Keratinocyte (primary cell): ENCODE measurements around the gene OSTN. TPM values are rescaled to one million over a fixed set of nuclear protein-coding genes. Genes with fewer than 3 reads are reported as not detected.

Experiments used
- DNase-seq: peaks from one replicate; pipeline ENCODE4 v3.0.0-alpha.2; 2011; ENCODE audit warnings: low read depth, missing footprints, low spot score
- FAIRE-seq: peaks from 2 replicates; lab custom pipeline; 2011; peaks lifted over from hg19 to GRCh38; lab: Jason Lieb, UNC
- H2AFZ ChIP-seq: 2 replicates; pipeline ENCODE4 v1.6.0; 2012; ENCODE audit warnings: low read length, control low read depth, inconsistent platforms; ENCODE audit not compliant: control insufficient read depth
- H3K27ac ChIP-seq: 2 replicates; pipeline ENCODE4 v1.5.1; 2011; ENCODE audit warnings: low read length; ENCODE audit not compliant: control insufficient read depth, insufficient read depth
- H3K27me3 ChIP-seq: 3 replicates; pipeline ENCODE4 v1.6.0; 2011; ENCODE audit warnings: low read length; ENCODE audit not compliant: control insufficient read depth, insufficient read depth; ENCODE audit errors: extremely low read depth
- H3K36me3 ChIP-seq, 2 experiments: 2 replicates in 1 of 2; 3 replicates in 1 of 2; pipeline ENCODE4 v1.5.1; 2011; ENCODE audit warnings: low read length in 2 of 2, mild to moderate bottlenecking in 1 of 2; ENCODE audit not compliant: control insufficient read depth in 2 of 2, insufficient read depth in 2 of 2; ENCODE audit errors: extremely low read depth in 1 of 2
- H3K4me1 ChIP-seq: 3 replicates; pipeline ENCODE4 v1.5.1; 2011; ENCODE audit warnings: low read length; ENCODE audit not compliant: control insufficient read depth, insufficient read depth; ENCODE audit errors: extremely low read depth
- H3K4me2 ChIP-seq: 3 replicates; pipeline ENCODE4 v1.6.0; 2011; ENCODE audit warnings: low read depth, low read length; ENCODE audit not compliant: control insufficient read depth, insufficient read depth; ENCODE audit errors: extremely low read depth
- H3K4me3 ChIP-seq, 3 experiments: fragments of 200-600 bp in 1 of 3; sonication (generic) in 1 of 3; 2 replicates in 2 of 3; 3 replicates in 1 of 3; pipeline ENCODE4 v1.5.1; 2011 to 2016; ENCODE audit warnings: low read length in 3 of 3, mild to moderate bottlenecking in 3 of 3, control low read depth in 2 of 3, inconsistent platforms in 1 of 3, low read depth in 1 of 3, mixed read lengths in 1 of 3, mixed run types in 1 of 3, moderate library complexity in 1 of 3; ENCODE audit not compliant: control insufficient read depth in 2 of 3, insufficient read depth in 2 of 3; ENCODE audit errors: extremely low read depth in 1 of 3
- H3K79me2 ChIP-seq: 2 replicates; pipeline ENCODE4 v1.6.0; 2012; ENCODE audit warnings: low read length; ENCODE audit not compliant: control insufficient read depth, insufficient read depth
- H3K9ac ChIP-seq: 3 replicates; pipeline ENCODE4 v1.6.0; 2011; ENCODE audit warnings: low read length; ENCODE audit not compliant: control insufficient read depth, insufficient read depth; ENCODE audit errors: extremely low read depth
- H3K9me1 ChIP-seq: 3 replicates; pipeline ENCODE4 v1.6.0; 2011; ENCODE audit warnings: low read length; ENCODE audit not compliant: control insufficient read depth, insufficient read depth; ENCODE audit errors: extremely low read depth
- H3K9me3 ChIP-seq: 2 replicates; pipeline ENCODE4 v1.5.1; 2012; ENCODE audit warnings: low read depth, low read length; ENCODE audit not compliant: control insufficient read depth
- H4K20me1 ChIP-seq: 3 replicates; pipeline ENCODE4 v1.6.0; 2011; ENCODE audit warnings: low read length; ENCODE audit not compliant: control insufficient read depth, insufficient read depth; ENCODE audit errors: extremely low read depth
- EZH2 ChIP-seq: IDR thresholded peaks from one replicate; pipeline ENCODE4 v1.6.1; 2012; ENCODE audit warnings: inconsistent platforms, mild to moderate bottlenecking, low read length, moderate library complexity
- dilution Hi-C: fragments of 300-500 bp; cut with MboI; formaldehyde crosslinking; loops from one replicate; pipeline ENCODE4 v1.7.0; 2020; ENCODE audit warnings: low sequenced_read_pairs; ENCODE audit not compliant: extremely low pct_ligation_motif_present
- polyA plus RNA-seq, 5 experiments: library from polyadenylated mRNA; depleted of rRNA in 3 of 5; stranded (reverse) in 3 of 5; stranded (forward) in 1 of 5; unstranded in 1 of 5; fragments of >200 nt; gene quantifications; 1 replicate in 1 of 5; 2 replicates in 3 of 5; 3 replicates in 1 of 5; pipeline versions ENCODE4 v1.2.1 to v1.2.3, GENCODE V29; 2011 to 2012; ENCODE audit warnings: missing spikeins in 2 of 5, low read depth in 1 of 5, low replicate concordance in 1 of 5
- TF ChIP-seq, protein P1 (sequence below), 3 experiments: IDR thresholded peaks in 1 of 3; conservative IDR thresholded peaks in 1 of 3; optimal IDR thresholded peaks in 1 of 3; 2 replicates in 2 of 3; 3 replicates in 1 of 3; pipeline versions ENCODE3 to v1.5.1; 2011; ENCODE audit warnings: low read length in 3 of 3, mild to moderate bottlenecking in 3 of 3, moderate library complexity in 2 of 3, control low read depth in 1 of 3, inconsistent platforms in 1 of 3; ENCODE audit not compliant: insufficient read depth in 2 of 3; ENCODE audit errors: extremely low read depth in 1 of 3

Gene OSTN
- polyA plus RNA-seq, 1 donor (not counting 4 experiments of a cell fraction or from before 2014, with no cell fraction given) = not detected

DNA sequence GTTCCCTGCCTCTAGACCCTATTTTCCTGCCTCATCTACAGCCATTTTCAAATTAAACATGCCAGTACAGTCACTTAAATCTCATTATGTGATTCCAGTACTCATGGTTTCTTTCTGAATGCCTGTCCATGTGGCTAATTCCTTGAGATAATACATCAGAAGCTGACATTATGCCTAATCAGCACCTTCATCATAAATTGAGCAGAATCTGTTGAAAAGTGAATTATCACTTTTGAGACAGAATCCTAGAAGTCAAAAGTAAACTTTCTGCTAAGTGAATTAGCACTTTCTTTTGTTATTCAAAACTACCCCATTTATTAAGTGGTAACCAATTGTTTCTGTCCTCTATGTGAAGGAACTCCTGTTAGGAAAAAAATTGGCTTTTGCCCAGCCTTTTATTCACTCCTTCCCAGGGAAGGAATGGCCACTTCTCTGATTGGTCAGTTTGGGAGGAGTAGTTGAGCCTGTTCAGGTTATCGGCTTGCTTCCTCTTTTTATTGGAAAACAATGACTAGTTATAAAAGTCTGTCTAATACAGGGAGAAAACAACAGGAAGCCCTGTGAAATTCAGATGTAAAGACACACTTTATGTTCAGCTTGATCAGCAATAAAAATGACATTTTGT lies 40.5 kb downstream of the OSTN start:
- H3K9me1 ChIP-seq = no peaks in the 10 kb centered on the region
- H3K9ac ChIP-seq = no peak overlapping the region
- FAIRE-seq = no peak
- no peak overlapping the region for H3K4me2 ChIP-seq
- no peak overlapping the region for H2AFZ ChIP-seq
- no peaks in the 10 kb centered on the region for H3K4me1 ChIP-seq
- no peak for TF ChIP-seq EZH2
- TF ChIP-seq, protein P1, sequence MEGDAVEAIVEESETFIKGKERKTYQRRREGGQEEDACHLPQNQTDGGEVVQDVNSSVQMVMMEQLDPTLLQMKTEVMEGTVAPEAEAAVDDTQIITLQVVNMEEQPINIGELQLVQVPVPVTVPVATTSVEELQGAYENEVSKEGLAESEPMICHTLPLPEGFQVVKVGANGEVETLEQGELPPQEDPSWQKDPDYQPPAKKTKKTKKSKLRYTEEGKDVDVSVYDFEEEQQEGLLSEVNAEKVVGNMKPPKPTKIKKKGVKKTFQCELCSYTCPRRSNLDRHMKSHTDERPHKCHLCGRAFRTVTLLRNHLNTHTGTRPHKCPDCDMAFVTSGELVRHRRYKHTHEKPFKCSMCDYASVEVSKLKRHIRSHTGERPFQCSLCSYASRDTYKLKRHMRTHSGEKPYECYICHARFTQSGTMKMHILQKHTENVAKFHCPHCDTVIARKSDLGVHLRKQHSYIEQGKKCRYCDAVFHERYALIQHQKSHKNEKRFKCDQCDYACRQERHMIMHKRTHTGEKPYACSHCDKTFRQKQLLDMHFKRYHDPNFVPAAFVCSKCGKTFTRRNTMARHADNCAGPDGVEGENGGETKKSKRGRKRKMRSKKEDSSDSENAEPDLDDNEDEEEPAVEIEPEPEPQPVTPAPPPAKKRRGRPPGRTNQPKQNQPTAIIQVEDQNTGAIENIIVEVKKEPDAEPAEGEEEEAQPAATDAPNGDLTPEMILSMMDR (optimal IDR thresholded peaks at IDR 0.05 in 1 of 3, IDR thresholded peaks at IDR 0.05 in 1 of 3, conservative IDR thresholded peaks at IDR 0.05 in 1 of 3; ENCODE audit: extremely low read depth in 1 of 3, insufficient read depth in 2 of 3, low read length in 3 of 3) = no peak
- no peak overlapping the region for H3K4me3 ChIP-seq
- no peak overlapping the region for H3K27ac ChIP-seq
- no peaks in the 10 kb centered on the region for H3K36me3 ChIP-seq
- H3K27me3 ChIP-seq = no peaks in the 10 kb centered on the region
- H4K20me1 ChIP-seq = no peaks in the 10 kb centered on the region
- no peaks in the 10 kb centered on the region for H3K9me3 ChIP-seq
- dilution Hi-C loops = no loop called here
- no peak for DNase-seq
- H3K79me2 ChIP-seq = no peaks in the 10 kb centered on the region

DNA sequence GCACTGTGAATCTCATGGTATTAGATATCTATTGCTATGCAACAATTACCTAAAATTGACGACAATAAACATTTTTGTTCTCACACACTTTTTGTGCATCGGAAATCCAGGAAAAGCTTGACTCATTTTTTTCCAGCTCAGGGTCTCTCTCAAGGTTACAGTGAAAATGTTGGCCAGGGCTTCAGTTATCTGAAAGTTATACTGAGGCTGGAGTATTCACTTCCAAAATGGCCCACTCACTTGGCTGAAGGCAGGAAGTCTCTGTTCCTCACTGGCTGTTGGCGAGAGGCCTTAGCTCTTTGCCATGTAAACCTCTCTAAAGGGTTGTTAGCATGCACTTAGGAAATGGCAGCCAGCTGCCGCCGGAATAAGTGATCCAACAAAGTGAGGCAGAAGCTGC lies 41.4 kb downstream of the OSTN start:
- Histone ChIP-seq H3K9me3 (no peaks in the 10 kb centered on the region), H3K36me3 (no peaks in the 10 kb centered on the region), H4K20me1 (no peaks in the 10 kb centered on the region), H3K27ac (no peak overlapping the region), H3K4me1 (no peaks in the 10 kb centered on the region), H3K4me2 (no peak overlapping the region), H3K79me2 (no peaks in the 10 kb centered on the region), H3K9me1 (no peaks in the 10 kb centered on the region), H3K9ac (no peak overlapping the region), H3K4me3 (no peak overlapping the region), H3K27me3 (no peaks in the 10 kb centered on the region), H2AFZ (no peak overlapping the region)
- DNase-seq (no peak), FAIRE-seq (no peak)
- no peak for TF ChIP-seq EZH2
- TF ChIP-seq, protein P1 (optimal IDR thresholded peaks at IDR 0.05 in 1 of 3, IDR thresholded peaks at IDR 0.05 in 1 of 3, conservative IDR thresholded peaks at IDR 0.05 in 1 of 3; ENCODE audit: extremely low read depth in 1 of 3, insufficient read depth in 2 of 3, low read length in 3 of 3) = no peak
- dilution Hi-C loops = no loop called here
